VCaP (cell line): ENCODE results near the gene LDLRAD4.
A peak's percentile ranks its signal among the peaks of the same experiment; 100 is the strongest.
"Not testable (repeated sequence)": the region's sequence is repeated elsewhere in the genome, so short reads cannot be mapped to it uniquely, and the experiment has no call there.

ENCODE experiments used
- H3K27ac ChIP-seq: fragments of 450-650 bp; 2 replicates; pipeline ENCODE4 v1.5.1; 2017
- CTCF ChIP-seq: fragments of 450-650 bp; conservative IDR thresholded peaks from 2 replicates; pipeline ENCODE4 v1.5.1; 2017; ENCODE audit warnings: mild to moderate bottlenecking, moderate library complexity

LDLRAD4 gene

DNA sequence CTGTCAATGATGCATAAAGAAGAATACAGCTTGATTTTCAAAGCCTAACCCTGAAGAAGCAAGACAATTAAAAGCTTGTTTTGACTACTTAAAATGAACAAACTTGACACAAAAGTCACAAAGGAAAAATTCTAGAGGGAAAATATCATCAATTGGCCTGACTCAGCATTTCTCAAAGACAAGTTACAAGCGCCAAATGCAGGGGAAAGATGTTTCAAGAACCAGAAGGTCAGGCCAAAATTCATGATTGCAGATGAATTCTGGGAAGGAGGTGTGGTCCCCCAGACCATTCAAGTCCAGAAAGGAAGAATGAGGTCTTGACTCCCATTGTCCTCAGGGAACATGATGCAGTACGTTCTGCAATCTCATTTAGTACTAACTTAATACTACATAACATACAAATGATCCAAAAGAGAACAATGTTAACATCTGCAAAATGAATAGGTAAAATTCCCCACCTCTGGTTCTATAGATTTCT lies 443.3 kb downstream of the LDLRAD4 start:
- no peak overlapping the region for H3K27ac ChIP-seq
- TF ChIP-seq CTCF: no peak

- TF ChIP-seq CTCF: no peak
- no peak overlapping the region for H3K27ac ChIP-seq
Measured at GRCh38 chr18:13672657-13673056, 454.1 kb downstream of the LDLRAD4 start.

DNA sequence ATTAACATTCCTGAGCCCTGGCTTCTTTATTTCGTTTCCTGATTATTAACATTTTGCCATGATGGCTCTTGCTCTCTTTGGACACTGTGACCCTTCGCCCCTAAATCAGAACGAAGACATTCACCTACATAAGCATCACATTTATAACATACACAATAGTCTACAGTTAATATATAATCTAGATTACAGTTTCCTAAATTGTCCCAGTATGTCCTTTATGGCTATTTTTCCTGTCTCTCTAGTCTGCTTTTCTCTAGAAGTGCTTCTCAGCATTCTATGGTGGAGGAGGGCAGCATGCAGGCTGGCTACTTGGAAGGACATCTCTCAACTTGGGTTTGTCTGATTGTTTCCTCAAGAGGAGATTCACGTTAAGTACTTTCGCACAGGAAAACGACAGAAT lies 457.9 kb downstream of the LDLRAD4 start:
- no peak overlapping the region for H3K27ac ChIP-seq
- no peak for TF ChIP-seq CTCF

GRCh38 chr18:13677350-13677749 lies 458.8 kb downstream of the LDLRAD4 start:
- not testable (repeated sequence) for H3K27ac ChIP-seq

GRCh38 chr18:13680612-13681011 lies 462.1 kb downstream of the LDLRAD4 start:
- no peak overlapping the region for H3K27ac ChIP-seq
- peak; percentile 67 for TF ChIP-seq CTCF

DNA sequence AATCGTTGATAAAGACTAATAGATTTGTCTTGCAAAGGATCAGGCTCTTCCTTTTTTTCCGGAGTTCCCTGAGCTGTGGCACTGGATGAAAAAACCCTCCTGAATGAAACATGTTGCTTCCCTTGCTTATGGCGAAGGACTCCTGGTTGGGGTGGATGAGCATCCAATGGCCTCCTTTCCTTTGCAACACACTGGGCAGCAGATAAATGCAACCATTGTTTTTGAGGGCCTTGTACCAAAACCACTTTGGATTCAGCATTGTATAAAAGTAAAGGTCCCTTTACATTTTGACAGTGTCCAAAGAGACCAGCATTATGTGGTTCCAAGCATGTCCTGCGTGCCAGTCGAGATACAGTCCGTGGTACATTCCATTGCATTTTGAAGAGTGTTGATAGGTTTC lies 463.1 kb downstream of the LDLRAD4 start:
- TF ChIP-seq CTCF: no peak
- no peak overlapping the region for H3K27ac ChIP-seq

DNA sequence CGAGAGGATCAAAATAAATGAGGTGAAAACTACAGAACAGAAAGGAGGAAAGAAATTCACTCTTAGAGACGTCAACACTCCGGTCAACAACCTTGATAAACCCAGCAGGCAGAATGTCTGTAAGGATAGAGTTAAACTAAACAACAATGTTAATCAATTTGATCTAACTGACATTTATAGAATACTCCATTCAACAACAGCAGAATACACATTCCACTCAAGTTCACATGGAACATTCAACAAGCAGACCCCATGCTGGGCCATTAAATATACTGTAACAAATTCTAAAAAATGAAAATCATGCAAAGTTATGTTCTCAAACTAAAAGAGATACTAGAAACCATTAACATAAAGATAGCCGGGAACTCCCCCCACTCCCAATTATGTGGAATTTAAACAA lies 466.0 kb downstream of the LDLRAD4 start:
- H3K27ac ChIP-seq: no peak overlapping the region

More for the DNA sequence above, 466.0 kb downstream of the LDLRAD4 start:
- TF ChIP-seq CTCF: no peak
